Putamen (tissue), 1 donor: ENCODE measurements around the gene XKR7.
"Not testable (repeated sequence)": the region's sequence is repeated elsewhere in the genome, so short reads cannot be mapped to it uniquely, and the experiment has no call there.

Experiments
- DNase-seq: peaks from one replicate; pipeline ENCODE4 v3.0.0-alpha.2; 2016; ENCODE audit warnings: low spot score

Gene XKR7

GRCh38 chr20:31967830-31968249, at the start of gene XKR7:
Gene XKR7 (plus strand): TSS chr20:31968151. CDS start chr20:31968176, 25 bp downstream.
- no peak for DNase-seq

- no peak for DNase-seq
These were observed 49.4 kb upstream of the XKR7 start for GRCh38 chr20:31918466-31919105.

- DNase-seq = no peak
These were observed 48.4 kb upstream of the XKR7 start for GRCh38 chr20:31919410-31920155.

GRCh38 chr20:31920275-31920855, 47.6 kb upstream of the XKR7 start:
- no peak for DNase-seq

- DNase-seq = not testable (repeated sequence)
These were observed 46.5 kb upstream of the XKR7 start for GRCh38 chr20:31921480-31921879.

GRCh38 chr20:31922181-31922580, 45.8 kb upstream of the XKR7 start:
- no peak for DNase-seq

GRCh38 chr20:31922588-31922987, 45.4 kb upstream of the XKR7 start:
- no peak for DNase-seq

GRCh38 chr20:31923388-31924331, 44.3 kb upstream of the XKR7 start:
- no peak for DNase-seq

GRCh38 chr20:31924561-31924960, 43.4 kb upstream of the XKR7 start:
- no peak for DNase-seq

GRCh38 chr20:31925631-31926030, 42.3 kb upstream of the XKR7 start:
- DNase-seq = no peak

GRCh38 chr20:31926493-31926892, 41.5 kb upstream of the XKR7 start:
- no peak for DNase-seq

- DNase-seq = no peak
These were observed 40.3 kb upstream of the XKR7 start for GRCh38 chr20:31927627-31928159.

- DNase-seq = not testable (repeated sequence)
These were observed 38.3 kb upstream of the XKR7 start for GRCh38 chr20:31929631-31930030.

GRCh38 chr20:31930779-31931178, 37.2 kb upstream of the XKR7 start:
- no peak for DNase-seq

GRCh38 chr20:31933698-31934097, 34.3 kb upstream of the XKR7 start:
- no peak for DNase-seq

- no peak for DNase-seq
These were observed 33.5 kb upstream of the XKR7 start for GRCh38 chr20:31934491-31934890.

- DNase-seq = no peak
These were observed 32.8 kb upstream of the XKR7 start for GRCh38 chr20:31934968-31935764.

GRCh38 chr20:31936420-31936819, 31.5 kb upstream of the XKR7 start:
- DNase-seq = no peak

- DNase-seq = no peak
These were observed 30.1 kb upstream of the XKR7 start for GRCh38 chr20:31937820-31938219.

- no peak for DNase-seq
These were observed 28.3 kb upstream of the XKR7 start for GRCh38 chr20:31939661-31940060.

- DNase-seq = no peak
These were observed 24.9 kb upstream of the XKR7 start for GRCh38 chr20:31943052-31943471.
